ENCODE results near the gene NEURL3.

The NEURL3 gene

DNA sequence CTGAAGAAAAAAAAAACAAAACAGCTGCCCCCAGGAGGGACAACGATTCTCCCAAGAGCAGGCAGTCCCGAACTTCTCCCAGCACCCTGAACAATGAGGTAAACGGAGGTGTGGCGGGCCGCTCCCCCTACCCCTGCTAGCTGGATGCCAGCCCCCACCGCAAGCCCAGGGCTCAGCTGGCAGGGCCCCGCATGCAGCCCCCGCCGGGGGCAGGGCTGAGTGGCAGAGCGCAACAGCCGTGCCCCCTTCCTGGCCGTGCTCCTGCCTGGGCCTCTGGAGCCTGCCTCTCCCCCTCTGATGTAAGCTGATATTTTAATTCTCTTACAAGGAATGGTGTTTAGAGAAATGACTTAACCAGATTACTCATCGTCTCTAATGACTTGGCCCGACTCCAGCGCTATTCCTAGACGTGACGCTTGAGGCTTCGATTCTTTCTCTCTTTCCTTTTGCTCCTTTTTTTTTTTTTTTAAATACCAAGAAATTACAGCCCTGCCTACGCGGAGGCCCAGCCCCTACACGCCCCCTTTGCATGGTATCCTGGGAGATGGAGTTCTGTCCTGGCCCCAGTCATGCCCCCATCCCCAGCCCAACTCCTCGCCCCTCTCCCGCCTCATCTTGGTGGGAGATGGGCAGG lies 26.8 kb upstream of the NEURL3 start:
- Histone ChIP-seq H3K27me3 (ENCODE audit: control insufficient read depth in 1 of 2, insufficient read depth in 2 of 2, low read length in 2 of 2) (no peaks in the 10 kb centered on the region), H3K4me1 (ENCODE audit: control insufficient read depth, insufficient read depth, low read length) (peaks cover 83% of the 10 kb centered on the region), H3K9me3 (ENCODE audit: control insufficient read depth in 2 of 2, low read length in 2 of 2) (no peaks in the 10 kb centered on the region), H3K4me3 (ENCODE audit: low read length in 2 of 2) (peak overlapping the region; percentile 29 to 64), H3K9ac (ENCODE audit: low read length in 2 of 2) (peak overlapping the region; percentile 66 to 80), H3K36me3 (ENCODE audit: control insufficient read depth in 2 of 2, insufficient read depth in 2 of 2, low read length in 2 of 2) (no peaks in the 10 kb centered on the region), H3K27ac (ENCODE audit: low read length) (peak overlapping the region; percentile 82)

DNA sequence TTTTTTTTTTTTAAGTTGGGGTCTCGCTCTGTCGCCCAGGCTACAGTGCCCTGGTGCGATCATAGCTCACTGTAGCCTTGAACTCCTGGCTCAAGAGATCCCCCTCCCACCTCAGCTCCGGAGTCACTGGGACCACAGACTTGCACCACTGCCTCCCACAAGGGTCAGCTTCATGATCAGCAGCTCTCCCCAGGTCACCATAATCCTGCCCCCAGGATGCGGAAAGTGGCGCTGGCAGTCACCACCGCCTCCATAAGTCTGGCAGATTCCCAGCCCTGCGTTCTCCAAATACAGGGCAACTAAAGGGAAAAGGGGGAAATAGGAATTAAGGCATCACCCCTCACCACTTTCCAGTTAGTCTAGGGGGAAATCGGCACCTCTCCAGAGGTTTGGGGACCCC lies 26.2 kb upstream of the NEURL3 start:
- H3K4me1 ChIP-seq (ENCODE audit: control insufficient read depth, insufficient read depth, low read length): peaks cover 85% of the 10 kb centered on the region
- H3K4me3 ChIP-seq (ENCODE audit: low read length in 2 of 2): peak overlapping the region; percentile 29 to 64
- H3K9ac ChIP-seq (ENCODE audit: low read length in 2 of 2): peak overlapping the region; percentile 66 to 80
- H3K27me3 ChIP-seq (ENCODE audit: control insufficient read depth in 1 of 2, insufficient read depth in 2 of 2, low read length in 2 of 2): no peaks in the 10 kb centered on the region
- peak overlapping the region; percentile 82 for H3K27ac ChIP-seq (ENCODE audit: low read length)
- no peaks in the 10 kb centered on the region for H3K9me3 ChIP-seq (ENCODE audit: control insufficient read depth in 2 of 2, low read length in 2 of 2)
- H3K36me3 ChIP-seq (ENCODE audit: control insufficient read depth in 2 of 2, insufficient read depth in 2 of 2, low read length in 2 of 2): no peaks in the 10 kb centered on the region

DNA sequence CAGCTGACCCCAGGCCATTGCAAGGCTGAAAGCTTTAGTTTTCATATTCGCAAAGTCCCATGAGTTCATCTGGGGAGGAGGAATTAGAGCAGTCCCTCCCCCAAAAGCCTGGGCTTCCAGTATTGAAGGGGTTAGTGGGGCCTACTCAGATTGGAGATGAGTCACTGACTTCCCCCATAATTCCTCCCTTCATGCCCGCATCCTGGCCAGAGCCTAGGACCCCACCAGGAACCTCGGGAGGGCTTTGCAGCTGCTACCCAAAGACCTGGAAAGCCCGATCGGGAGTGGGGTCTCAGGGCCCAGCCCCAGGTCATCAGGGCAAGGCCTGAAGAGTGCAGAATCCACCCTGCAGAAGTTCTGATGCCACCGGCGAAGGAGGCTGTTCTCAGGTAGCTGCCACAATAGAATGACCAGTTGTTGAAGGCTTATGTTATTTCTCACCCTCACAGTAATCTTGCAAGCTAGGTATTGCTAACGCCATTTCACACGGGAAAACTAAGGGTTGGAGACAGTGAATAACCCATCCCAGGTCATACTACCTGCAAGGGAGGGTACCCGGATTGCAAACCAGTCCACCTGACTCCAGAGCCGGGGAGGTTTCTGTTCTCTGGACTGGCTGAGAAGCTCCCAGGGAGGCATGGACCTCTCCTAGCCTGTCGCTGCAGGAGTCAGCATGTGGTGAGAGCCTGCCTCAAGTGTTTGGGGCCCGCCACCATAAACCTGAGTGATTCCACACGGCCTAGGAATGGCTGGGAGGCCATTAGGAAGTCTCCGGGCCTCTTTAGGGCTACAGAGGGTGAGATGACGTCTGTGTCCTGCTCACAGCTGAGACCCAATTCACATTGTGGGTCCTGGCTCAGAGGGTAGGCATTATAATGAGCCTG lies 25.6 kb upstream of the NEURL3 start:
- Histone ChIP-seq H3K27ac (ENCODE audit: low read length) (peak overlapping the region; percentile 82), H3K27me3 (ENCODE audit: control insufficient read depth in 1 of 2, insufficient read depth in 2 of 2, low read length in 2 of 2) (no peaks in the 10 kb centered on the region), H3K36me3 (ENCODE audit: control insufficient read depth in 2 of 2, insufficient read depth in 2 of 2, low read length in 2 of 2) (no peaks in the 10 kb centered on the region), H3K4me1 (ENCODE audit: control insufficient read depth, insufficient read depth, low read length) (peaks cover 79% of the 10 kb centered on the region), H3K9ac (ENCODE audit: low read length in 2 of 2) (peak overlapping the region in 1 of 2 donors; percentile 16), H3K4me3 (ENCODE audit: low read length in 2 of 2) (no peak overlapping the region), H3K9me3 (ENCODE audit: control insufficient read depth in 2 of 2, low read length in 2 of 2) (no peaks in the 10 kb centered on the region)

- H3K4me3 ChIP-seq (ENCODE audit: low read length in 2 of 2): no peak overlapping the region
- H3K27me3 ChIP-seq (ENCODE audit: control insufficient read depth in 1 of 2, insufficient read depth in 2 of 2, low read length in 2 of 2): no peaks in the 10 kb centered on the region
- H3K9ac ChIP-seq (ENCODE audit: low read length in 2 of 2): no peak overlapping the region
- no peaks in the 10 kb centered on the region for H3K9me3 ChIP-seq (ENCODE audit: control insufficient read depth in 2 of 2, low read length in 2 of 2)
- H3K36me3 ChIP-seq (ENCODE audit: control insufficient read depth in 2 of 2, insufficient read depth in 2 of 2, low read length in 2 of 2): no peaks in the 10 kb centered on the region
- H3K27ac ChIP-seq (ENCODE audit: low read length): no peak overlapping the region
- H3K4me1 ChIP-seq (ENCODE audit: control insufficient read depth, insufficient read depth, low read length): peaks cover 73% of the 10 kb centered on the region
Measured at GRCh38 chr2:96530144-96530430, 24.9 kb upstream of the NEURL3 start.

- Histone ChIP-seq H3K9me3 (ENCODE audit: control insufficient read depth in 2 of 2, low read length in 2 of 2) (no peaks in the 10 kb centered on the region), H3K9ac (ENCODE audit: low read length in 2 of 2) (no peak overlapping the region), H3K27me3 (ENCODE audit: control insufficient read depth in 1 of 2, insufficient read depth in 2 of 2, low read length in 2 of 2) (no peaks in the 10 kb centered on the region), H3K4me3 (ENCODE audit: low read length in 2 of 2) (no peak overlapping the region), H3K4me1 (ENCODE audit: control insufficient read depth, insufficient read depth, low read length) (peaks cover 67% of the 10 kb centered on the region), H3K36me3 (ENCODE audit: control insufficient read depth in 2 of 2, insufficient read depth in 2 of 2, low read length in 2 of 2) (no peaks in the 10 kb centered on the region), H3K27ac (ENCODE audit: low read length) (peak overlapping the region; percentile 75)
Measured at GRCh38 chr2:96529376-96530143, 24.4 kb upstream of the NEURL3 start.

DNA sequence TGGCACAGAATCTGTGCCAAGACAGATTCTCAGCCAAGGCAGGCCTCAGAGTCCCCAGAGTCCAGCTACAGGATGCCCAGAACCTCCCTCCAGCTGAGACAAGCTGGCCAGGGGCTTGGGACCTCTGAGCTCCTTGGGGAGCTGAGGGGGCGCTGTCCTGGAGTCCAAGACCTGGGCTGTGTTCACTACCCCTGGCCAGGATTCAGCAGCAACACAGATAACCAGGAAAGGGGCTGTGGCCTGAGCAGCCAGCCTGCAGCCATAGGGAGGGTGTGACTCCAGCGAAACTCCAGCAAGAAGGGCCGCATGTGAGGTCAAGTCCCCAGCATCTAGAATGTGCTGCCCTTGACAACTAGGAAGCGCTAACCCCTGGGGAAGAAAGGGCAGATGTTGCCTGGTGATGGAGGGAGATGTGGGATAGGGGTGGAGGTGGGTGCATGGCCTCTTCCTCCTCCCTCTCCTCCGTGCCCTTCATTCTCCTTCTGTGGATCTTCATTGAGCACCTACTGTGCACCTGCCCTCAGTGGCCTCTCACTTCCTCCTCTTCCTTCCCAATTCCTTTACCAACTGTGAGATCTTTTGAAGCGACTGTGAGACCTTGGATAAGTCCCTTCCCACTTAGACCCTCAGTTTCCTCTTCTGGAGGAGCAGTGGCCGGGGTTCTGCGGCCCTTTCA lies 23.7 kb upstream of the NEURL3 start:
- Histone ChIP-seq H3K4me3 (ENCODE audit: low read length in 2 of 2) (peak overlapping the region in 1 of 2 donors; percentile 22), H3K27ac (ENCODE audit: low read length) (peak overlapping the region; percentile 75), H3K4me1 (ENCODE audit: control insufficient read depth, insufficient read depth, low read length) (peaks cover 60% of the 10 kb centered on the region)

GRCh38 chr2:96528006-96528699 lies 23.0 kb upstream of the NEURL3 start:
- H3K9me3 ChIP-seq (ENCODE audit: control insufficient read depth in 2 of 2, low read length in 2 of 2): no peaks in the 10 kb centered on the region
- peak overlapping the region; percentile 48 to 69 for H3K4me3 ChIP-seq (ENCODE audit: low read length in 2 of 2)
- peak overlapping the region; percentile 55 to 89 for H3K9ac ChIP-seq (ENCODE audit: low read length in 2 of 2)
- no peaks in the 10 kb centered on the region for H3K36me3 ChIP-seq (ENCODE audit: control insufficient read depth in 2 of 2, insufficient read depth in 2 of 2, low read length in 2 of 2)
- H3K27ac ChIP-seq (ENCODE audit: low read length): peak overlapping the region; percentile 75
- H3K27me3 ChIP-seq (ENCODE audit: control insufficient read depth in 1 of 2, insufficient read depth in 2 of 2, low read length in 2 of 2): no peaks in the 10 kb centered on the region
- peaks cover 54% of the 10 kb centered on the region for H3K4me1 ChIP-seq (ENCODE audit: control insufficient read depth, insufficient read depth, low read length)

More for the DNA sequence above, 23.7 kb upstream of the NEURL3 start:
- Histone ChIP-seq H3K27me3 (ENCODE audit: control insufficient read depth in 1 of 2, insufficient read depth in 2 of 2, low read length in 2 of 2) (no peaks in the 10 kb centered on the region), H3K9me3 (ENCODE audit: control insufficient read depth in 2 of 2, low read length in 2 of 2) (no peaks in the 10 kb centered on the region), H3K9ac (ENCODE audit: low read length in 2 of 2) (peak overlapping the region; percentile 13 to 89), H3K36me3 (ENCODE audit: control insufficient read depth in 2 of 2, insufficient read depth in 2 of 2, low read length in 2 of 2) (no peaks in the 10 kb centered on the region)

DNA sequence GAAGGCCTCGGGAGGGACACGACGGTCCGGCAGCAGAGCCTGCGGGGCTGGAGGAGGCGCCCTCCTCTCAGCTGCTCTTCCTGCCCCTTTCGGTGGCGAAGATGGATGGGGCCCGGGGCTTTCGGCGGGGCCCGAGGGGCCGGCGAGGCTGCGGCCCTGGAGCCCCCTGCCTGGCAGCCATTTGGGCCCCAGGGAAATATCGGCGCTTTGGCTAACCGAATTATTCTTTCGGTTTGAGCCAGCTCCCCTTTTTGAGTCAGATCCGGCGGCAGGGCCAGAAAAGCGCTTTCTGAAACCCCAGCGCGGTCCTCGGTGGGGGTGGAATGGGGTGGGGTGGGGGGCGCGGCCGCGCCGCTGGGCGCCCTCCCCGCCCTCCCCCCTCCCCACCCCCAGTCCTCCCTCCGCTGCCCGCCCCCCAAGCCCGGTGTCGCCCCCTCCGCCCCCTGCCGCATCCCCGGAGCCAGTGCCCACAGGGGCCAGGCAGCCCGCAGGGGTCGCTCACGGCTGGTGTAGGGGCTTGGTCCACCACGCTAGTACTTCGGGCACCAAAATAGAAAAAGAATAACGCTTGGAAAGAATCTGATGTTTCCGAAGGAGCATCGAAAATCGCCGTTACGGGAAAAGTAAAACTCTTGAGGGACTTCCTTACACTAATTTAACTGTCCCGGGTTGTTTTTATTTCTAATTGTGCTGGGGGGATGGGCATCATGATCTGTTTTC lies 22.3 kb upstream of the NEURL3 start:
- no peaks in the 10 kb centered on the region for H3K27me3 ChIP-seq (ENCODE audit: control insufficient read depth in 1 of 2, insufficient read depth in 2 of 2, low read length in 2 of 2)

DNA sequence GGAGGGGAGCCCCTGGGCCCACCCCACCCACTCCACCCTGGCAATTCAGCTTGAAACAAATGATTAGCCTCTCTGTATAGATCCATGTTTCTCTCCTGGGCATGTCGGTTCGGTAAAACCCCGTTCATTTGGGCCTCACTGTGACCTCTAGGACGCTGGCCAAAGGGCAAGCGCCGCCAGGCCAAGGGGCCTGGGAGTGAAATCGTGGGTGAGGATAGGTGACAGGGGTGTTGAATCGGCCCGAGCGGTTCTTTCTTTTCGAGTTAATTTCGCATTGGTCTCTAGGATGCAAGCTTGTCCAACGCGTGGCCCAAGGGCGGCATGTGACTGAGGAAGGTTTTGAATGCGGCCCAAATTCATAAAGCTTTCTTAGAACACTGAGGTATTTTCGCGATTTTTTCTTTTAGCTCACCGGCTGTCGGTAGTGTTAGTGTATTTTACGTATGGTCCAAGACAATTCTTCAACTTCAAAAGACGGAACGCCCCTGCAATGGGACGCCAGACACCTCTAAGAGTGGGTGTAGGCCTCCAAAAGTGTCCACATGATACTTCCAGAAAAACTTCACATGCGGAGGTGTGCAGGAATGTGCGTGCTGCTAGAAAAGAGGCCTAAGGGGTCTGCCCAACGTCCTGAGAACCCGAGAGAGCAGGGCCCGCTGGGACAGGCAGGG lies 21.6 kb upstream of the NEURL3 start:
- Histone ChIP-seq H3K36me3 (ENCODE audit: control insufficient read depth in 2 of 2, insufficient read depth in 2 of 2, low read length in 2 of 2) (no peaks in the 10 kb centered on the region), H3K9me3 (ENCODE audit: control insufficient read depth in 2 of 2, low read length in 2 of 2) (no peaks in the 10 kb centered on the region), H3K27me3 (ENCODE audit: control insufficient read depth in 1 of 2, insufficient read depth in 2 of 2, low read length in 2 of 2) (no peaks in the 10 kb centered on the region), H3K27ac (ENCODE audit: low read length) (peak overlapping the region; percentile 70), H3K4me3 (ENCODE audit: low read length in 2 of 2) (peak overlapping the region; percentile 64 to 72), H3K4me1 (ENCODE audit: control insufficient read depth, insufficient read depth, low read length) (peaks cover 40% of the 10 kb centered on the region), H3K9ac (ENCODE audit: low read length in 2 of 2) (peak overlapping the region; percentile 89)

More for the DNA sequence above, 22.3 kb upstream of the NEURL3 start:
- H3K9me3 ChIP-seq (ENCODE audit: control insufficient read depth in 2 of 2, low read length in 2 of 2): no peaks in the 10 kb centered on the region
- H3K4me3 ChIP-seq (ENCODE audit: low read length in 2 of 2): peak overlapping the region; percentile 64 to 72
- peaks cover 47% of the 10 kb centered on the region for H3K4me1 ChIP-seq (ENCODE audit: control insufficient read depth, insufficient read depth, low read length)
- H3K27ac ChIP-seq (ENCODE audit: low read length): peak overlapping the region; percentile 75
- H3K36me3 ChIP-seq (ENCODE audit: control insufficient read depth in 2 of 2, insufficient read depth in 2 of 2, low read length in 2 of 2): no peaks in the 10 kb centered on the region
- H3K9ac ChIP-seq (ENCODE audit: low read length in 2 of 2): peak overlapping the region; percentile 89
